GM21737 (cell line): Measurements from ENCODE around the gene RGPD4.
"Not testable (repeated sequence)": the region's sequence is repeated elsewhere in the genome, so short reads cannot be mapped to it uniquely, and the experiment has no call there.

Experiments
- ATAC-seq: cut with Tn5 transposase; IDR thresholded peaks from one replicate; pipeline ENCODE4 v1.9.1; 2021; ENCODE audit warnings: mild to moderate bottlenecking, moderate library complexity; ENCODE audit not compliant: unreplicated experiment

RGPD4 gene

DNA sequence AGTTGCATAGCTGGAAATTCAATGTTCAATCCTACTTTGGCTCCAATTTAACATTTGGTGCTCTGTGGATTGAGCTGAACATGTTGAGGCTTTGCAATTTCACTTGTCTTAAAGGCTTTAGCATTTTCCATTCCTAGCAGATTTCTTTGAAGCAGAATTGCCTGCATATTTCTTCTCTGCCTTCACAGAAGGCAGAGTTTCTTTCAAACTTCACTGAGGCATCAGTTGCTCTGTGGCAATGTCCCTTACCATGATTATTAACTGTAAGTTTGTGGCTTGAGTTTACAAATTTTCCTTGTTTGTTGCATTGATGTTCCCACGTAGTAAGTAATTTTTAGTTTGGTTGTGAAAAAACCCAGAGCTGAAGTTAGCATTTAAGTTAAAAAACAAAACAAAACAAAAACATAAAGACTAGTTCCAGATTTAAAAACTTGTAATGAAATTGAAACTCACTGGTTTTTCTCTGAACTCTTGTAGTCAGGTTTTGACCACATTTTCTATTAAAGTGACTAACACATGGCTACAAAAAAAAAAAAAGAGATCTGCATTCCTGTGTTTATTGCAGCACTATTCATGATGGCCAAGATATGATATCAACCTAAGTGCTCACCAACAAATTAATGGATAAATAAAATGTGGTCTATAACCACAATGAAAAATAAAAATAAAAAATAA is 90.1 kb downstream of the RGPD4 start:
- not testable (repeated sequence) for ATAC-seq

GRCh38 chr2:107927034-107927534 is 100.4 kb downstream of the RGPD4 start:
- no peak for ATAC-seq

DNA sequence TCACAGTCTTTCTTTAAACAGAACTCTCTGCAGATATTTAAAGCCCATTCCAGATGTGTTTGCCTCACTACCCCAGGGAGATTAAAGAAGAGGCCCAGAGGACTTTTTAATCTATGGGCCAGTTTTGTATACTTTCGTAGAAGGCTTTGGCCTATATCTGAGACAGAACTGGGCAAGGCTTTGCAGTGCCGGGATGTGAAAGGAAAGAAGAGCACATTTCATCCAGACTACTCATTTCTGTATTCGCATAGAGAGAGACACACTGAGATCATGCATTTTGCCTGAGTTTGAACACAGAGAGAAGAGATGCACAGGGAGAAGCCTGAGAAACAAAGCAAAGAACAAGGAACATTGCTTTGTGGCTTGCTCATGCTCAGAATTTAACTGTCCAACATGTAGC is 104.7 kb downstream of the RGPD4 start:
- ATAC-seq, result no peak

- no peak for ATAC-seq
Observed at GRCh38 chr2:107932488-107932887, 105.8 kb downstream of the RGPD4 start.

DNA sequence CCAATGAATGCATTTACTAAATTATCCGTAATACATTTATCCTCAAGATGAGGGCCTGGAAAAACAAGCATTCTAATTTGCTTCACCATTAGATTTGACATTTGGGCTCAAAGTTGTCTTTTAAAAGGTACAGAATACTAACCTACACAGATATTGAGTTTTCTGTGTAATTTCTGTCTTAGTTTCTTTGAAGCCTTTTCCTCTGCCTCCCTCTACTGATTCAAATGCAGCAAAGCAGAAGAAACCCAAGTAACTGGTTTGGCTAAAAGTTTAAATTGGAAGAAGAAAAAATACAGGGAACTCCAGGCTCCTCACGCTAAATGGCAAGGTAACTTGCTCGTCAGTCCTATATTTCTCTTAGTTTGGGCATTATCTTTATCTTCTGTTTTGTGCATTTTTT is 106.3 kb downstream of the RGPD4 start:
- ATAC-seq, result no peak

DNA sequence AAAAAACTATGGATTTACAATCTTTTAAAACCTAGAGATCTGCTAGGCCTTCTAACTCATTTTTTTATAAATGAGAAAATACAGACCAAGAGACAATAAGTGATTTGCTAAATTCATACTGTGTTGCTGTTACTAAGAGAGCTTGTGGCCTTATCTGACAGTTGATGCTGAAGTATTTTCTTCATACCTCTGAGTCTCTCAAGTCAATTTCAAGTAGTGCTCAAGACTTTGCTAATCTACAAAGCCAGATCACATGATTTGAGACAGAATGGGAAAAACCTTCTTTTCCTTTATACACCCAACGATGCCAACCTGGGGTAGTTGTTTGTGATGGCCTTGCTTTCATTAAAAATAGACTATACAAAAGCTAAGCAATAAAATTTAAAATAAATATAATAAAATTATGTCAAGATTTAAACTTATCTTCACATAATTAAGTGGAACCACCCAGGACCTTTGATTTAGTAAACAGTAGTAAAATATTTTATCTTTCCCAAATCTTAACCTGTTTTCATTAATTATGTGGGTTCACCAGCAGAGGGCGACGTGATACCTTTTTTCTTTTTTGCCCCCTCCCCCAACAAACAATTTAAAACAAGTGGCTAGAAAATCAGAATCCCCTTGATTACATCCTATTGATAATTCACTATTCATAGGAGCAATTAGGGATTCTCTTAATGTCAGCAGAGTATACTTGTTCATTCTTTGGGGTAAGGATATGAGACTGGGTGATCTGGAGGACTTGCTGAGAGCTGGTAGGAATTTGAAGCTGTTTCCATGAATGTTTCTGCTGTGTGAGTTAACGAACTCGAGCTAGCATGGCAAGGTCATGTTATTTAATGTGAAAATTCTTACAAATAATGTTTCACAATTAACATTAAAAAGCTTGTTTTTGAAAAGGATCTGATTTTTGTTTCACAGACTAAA is 110.0 kb downstream of the RGPD4 start:
- no peak for ATAC-seq
